Measurements from ENCODE around the gene SH3BGR.

SH3BGR gene

GRCh38 chr21:39555911-39556590, 104.3 kb downstream of the SH3BGR start:
- no peak for DNase-seq

- DNase-seq: no peak
Measured at GRCh38 chr21:39559511-39559910, 107.7 kb downstream of the SH3BGR start.

GRCh38 chr21:39561140-39561539, 109.4 kb downstream of the SH3BGR start:
- DNase-seq: no peak

- DNase-seq: no peak
Measured at GRCh38 chr21:39562791-39563770, 111.3 kb downstream of the SH3BGR start.

GRCh38 chr21:39564200-39564599, 112.4 kb downstream of the SH3BGR start:
- DNase-seq: no peak
